ENCODE data around the gene STPG4. TPM values are rescaled to one million over a fixed set of nuclear protein-coding genes. Genes with fewer than 3 reads are reported as not detected.
A peak's percentile ranks its signal among the peaks of the same experiment; 100 is the strongest.

STPG4 gene
- total RNA-seq, 1 experiment from 2014 or later, result 0.79 TPM

DNA sequence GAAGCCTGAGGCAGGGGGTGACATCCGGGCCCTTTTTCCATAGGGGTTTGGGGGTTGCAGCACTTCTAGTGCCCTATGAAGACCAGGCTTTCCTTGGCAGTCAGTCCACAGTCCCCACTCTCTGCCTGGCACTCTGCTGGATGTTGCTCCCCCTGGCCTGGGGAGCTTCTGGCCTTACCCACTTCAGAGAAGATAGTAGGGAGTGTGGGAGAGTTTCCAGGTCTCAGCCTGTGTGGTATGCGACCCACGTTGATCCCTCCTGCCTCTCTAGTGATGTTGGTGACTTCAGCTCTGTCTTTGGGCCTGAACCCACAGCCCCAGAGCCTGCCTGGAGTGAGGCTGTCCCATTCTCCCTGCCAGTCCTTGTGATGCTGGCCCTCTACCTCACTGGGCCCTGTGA is 105.6 kb downstream of the STPG4 start:
- H3K9me3 ChIP-seq, result no peaks in the 10 kb centered on the region
- no peak for DNase-seq
- intact Hi-C loops (cut with micrococcal nuclease; ENCODE audit: unreplicated experiment), result no loop called here
- no TSS peak for BruUV-seq (replicated peaks)
- H3K4me3 ChIP-seq (ENCODE audit: low read depth, low read length), result no peak overlapping the region
- H3K27me3 Mint-ChIP-seq (ENCODE audit: insufficient read depth, unreplicated experiment), result no peaks in the 10 kb centered on the region
- no peaks in the 10 kb centered on the region for H3K4me1 ChIP-seq
- no peak for TF ChIP-seq CTCF (IDR thresholded peaks at IDR 0.05; ENCODE audit: insufficient read depth in 1 of 2, low read depth in 1 of 2, low read length in 1 of 2, severe bottlenecking in 1 of 2, unreplicated experiment in 1 of 2)
- H3K27me3 ChIP-seq (replicated peaks; ENCODE audit: control insufficient read depth, insufficient read depth, low read length), result no peaks in the 10 kb centered on the region
- no peaks in the 10 kb centered on the region; the same call in 1 of the 2 replicates for H3K36me3 ChIP-seq (ENCODE audit: control insufficient read depth, insufficient read depth, low read length)
- CTCF ChIA-PET, result interaction anchor here (1.0 kb wide), 1 partner anchor 20 kb away, joined by 4 read pairs; no protein-coding TSS in a partner anchor
- H3K9me3 Mint-ChIP-seq (ENCODE audit: unreplicated experiment), result no peaks in the 10 kb centered on the region
- H3K4me3 Mint-ChIP-seq (ENCODE audit: unreplicated experiment), result no peak overlapping the region
- POLR2A ChIA-PET, result no interaction called here
- H3K36me3 Mint-ChIP-seq (ENCODE audit: insufficient read depth, unreplicated experiment), result peaks cover 53% of the 10 kb centered on the region
- peaks cover 3% of the 10 kb centered on the region for H3K4me1 Mint-ChIP-seq (ENCODE audit: low read depth, unreplicated experiment)
- H3K27ac Mint-ChIP-seq (ENCODE audit: unreplicated experiment), result no peak overlapping the region

- intact Hi-C loops (cut with micrococcal nuclease; ENCODE audit: unreplicated experiment), result no loop called here
- Histone ChIP-seq H3K9me3 (no peaks in the 10 kb centered on the region), H3K4me1 (peaks cover 5% of the 10 kb centered on the region), H3K27me3 (replicated peaks; ENCODE audit: control insufficient read depth, insufficient read depth, low read length) (no peaks in the 10 kb centered on the region), H3K4me3 (ENCODE audit: low read depth, low read length) (no peak overlapping the region), H3K36me3 (ENCODE audit: control insufficient read depth, insufficient read depth, low read length) (no peaks in the 10 kb centered on the region; the same call in 1 of the 2 replicates)
- H3K27ac Mint-ChIP-seq (ENCODE audit: unreplicated experiment), result no peak overlapping the region
- no peaks in the 10 kb centered on the region for H3K27me3 Mint-ChIP-seq (ENCODE audit: insufficient read depth, unreplicated experiment)
- H3K9me3 Mint-ChIP-seq (ENCODE audit: unreplicated experiment), result no peaks in the 10 kb centered on the region
- peaks cover 56% of the 10 kb centered on the region for H3K36me3 Mint-ChIP-seq (ENCODE audit: insufficient read depth, unreplicated experiment)
- H3K4me3 Mint-ChIP-seq (ENCODE audit: unreplicated experiment), result no peak overlapping the region
- BruUV-seq (replicated peaks), result no TSS peak
- TF ChIP-seq CTCF (IDR thresholded peaks at IDR 0.05; ENCODE audit: insufficient read depth in 1 of 2, low read depth in 1 of 2, low read length in 1 of 2, severe bottlenecking in 1 of 2, unreplicated experiment in 1 of 2), result no peak
- ChIA-PET POLR2A (interaction anchor here (0.6 to 0.7 kb wide), 2 partner anchors 13 to 52 kb away, joined by 3 read pairs; no protein-coding TSS in a partner anchor), CTCF (interaction anchor here (1.0 kb wide), 1 partner anchor 20 kb away, joined by 4 read pairs; no protein-coding TSS in a partner anchor)
- peaks cover 8% of the 10 kb centered on the region for H3K4me1 Mint-ChIP-seq (ENCODE audit: low read depth, unreplicated experiment)
- DNase-seq, result no peak
Measured at GRCh38 chr2:47048801-47049480, 106.2 kb downstream of the STPG4 start.

DNA sequence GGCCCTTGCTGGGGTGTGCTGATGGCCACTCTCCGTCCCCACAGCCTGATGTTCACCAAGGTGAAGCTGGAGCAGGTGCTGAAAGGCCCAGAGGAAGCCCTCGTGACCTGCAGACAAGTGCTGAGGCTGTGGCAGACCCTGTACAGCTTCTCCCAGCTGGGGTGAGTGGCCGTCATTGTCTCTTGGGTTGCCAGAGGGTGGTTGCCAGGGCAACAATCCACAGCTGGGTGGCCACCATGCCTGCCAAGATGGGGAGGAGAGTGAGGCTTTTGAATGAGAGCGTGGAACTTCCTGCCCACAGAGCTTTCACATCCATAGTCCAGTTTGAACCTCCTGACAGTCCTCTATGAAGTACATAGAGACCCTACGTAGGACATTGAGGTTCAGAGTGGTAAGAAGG is 108.8 kb downstream of the STPG4 start:
- ChIA-PET POLR2A (no interaction called here), CTCF (interaction anchor here (0.5 kb wide), 1 partner anchor 289 kb away, joined by 3 read pairs; no protein-coding TSS in a partner anchor)
- TF ChIP-seq CTCF (IDR thresholded peaks at IDR 0.05; ENCODE audit: insufficient read depth in 1 of 2, low read depth in 1 of 2, low read length in 1 of 2, severe bottlenecking in 1 of 2, unreplicated experiment in 1 of 2), result no peak
- peak overlapping the region; percentile 57 for H3K27ac Mint-ChIP-seq (ENCODE audit: unreplicated experiment)
- no peak for DNase-seq
- Histone ChIP-seq H3K9me3 (no peaks in the 10 kb centered on the region), H3K4me1 (peaks cover 32% of the 10 kb centered on the region), H3K4me3 (ENCODE audit: low read depth, low read length) (no peak overlapping the region), H3K27me3 (replicated peaks; ENCODE audit: control insufficient read depth, insufficient read depth, low read length) (no peaks in the 10 kb centered on the region), H3K36me3 (ENCODE audit: control insufficient read depth, insufficient read depth, low read length) (no peaks in the 10 kb centered on the region; the same call in 1 of the 2 replicates)
- intact Hi-C loops (cut with micrococcal nuclease; ENCODE audit: unreplicated experiment), result no loop called here
- no peaks in the 10 kb centered on the region for H3K27me3 Mint-ChIP-seq (ENCODE audit: insufficient read depth, unreplicated experiment)
- no TSS peak for BruUV-seq (replicated peaks)
- H3K36me3 Mint-ChIP-seq (ENCODE audit: insufficient read depth, unreplicated experiment), result peaks cover 53% of the 10 kb centered on the region
- no peaks in the 10 kb centered on the region for H3K9me3 Mint-ChIP-seq (ENCODE audit: unreplicated experiment)
- no peak overlapping the region for H3K4me3 Mint-ChIP-seq (ENCODE audit: unreplicated experiment)
- peaks cover 35% of the 10 kb centered on the region for H3K4me1 Mint-ChIP-seq (ENCODE audit: low read depth, unreplicated experiment)
